Lower leg skin (tissue), 4 donors: ENCODE results near the gene DGUOK. TPM values are rescaled to one million over a fixed set of nuclear protein-coding genes. Genes with fewer than 3 reads are reported as not detected.

Experiments used
- DNase-seq, 2 donors: peaks; one replicate each; pipeline ENCODE4 v3.0.0-alpha.2; 2019; ENCODE audit warnings: low spot score in 2 of 2
- H3K4me3 ChIP-seq: fragments of 200-600 bp; sonication (generic); 2 replicates; pipeline ENCODE4 v1.5.1; 2017; ENCODE audit warnings: mild to moderate bottlenecking, low read depth; ENCODE audit not compliant: poor library complexity, severe bottlenecking
- CTCF ChIP-seq, 3 donors: fragments of 450-650 bp; IDR thresholded peaks; one replicate each; pipeline ENCODE4 v1.5.1; 2016; ENCODE audit warnings: antibody characterized with exemption in 3 of 3, mild to moderate bottlenecking in 3 of 3, moderate library complexity in 2 of 3
- POLR2A ChIP-seq, 2 donors: fragments of 450-650 bp; IDR thresholded peaks; one replicate each; pipeline ENCODE4 v1.6.1; 2016 to 2017; ENCODE audit warnings: antibody characterized with exemption in 2 of 2, mild to moderate bottlenecking in 1 of 2, moderate library complexity in 1 of 2
- WGBS, 2 donors: methylation state at CpG; one replicate each; pipeline ENCODE4 v1.1.5; 2018; 5-methylcytosine and 5-hydroxymethylcytosine counted together
- intact Hi-C: fragments of 100-400 bp; cut with DNase I; formaldehyde crosslinking; loops from one replicate; pipeline ENCODE4 v1.15.0; 2023; ENCODE audit warnings: low total_unique reads
- total RNA-seq, 4 donors: library from RNA; depleted of rRNA; stranded (reverse); fragments of >200 nt; gene quantifications; one replicate each; pipeline ENCODE4 v1.1.0, GENCODE V29; 2016

DGUOK gene
- total RNA-seq, 4 donors from 2014 or later = 34.4 to 73.2 (median 48.0) TPM

- intact Hi-C loops = loop anchor here (1.0 to 10.0 kb wide), 2 partner anchors 47 to 127 kb away; no protein-coding TSS in a partner anchor
- H3K4me3 ChIP-seq = no peak overlapping the region
- peak in 1 of 2 donors; percentile 89 for DNase-seq
- 5% methylated on average over 29 to 31 of the region's 31 CpGs for WGBS, 2 donors
- TF ChIP-seq POLR2A (IDR thresholded peaks at IDR 0.05) (no peak), CTCF (IDR thresholded peaks at IDR 0.05) (no peak)
Observed at GRCh38 chr2:73981081-73982001, 54.7 kb downstream of the DGUOK start.

DNA sequence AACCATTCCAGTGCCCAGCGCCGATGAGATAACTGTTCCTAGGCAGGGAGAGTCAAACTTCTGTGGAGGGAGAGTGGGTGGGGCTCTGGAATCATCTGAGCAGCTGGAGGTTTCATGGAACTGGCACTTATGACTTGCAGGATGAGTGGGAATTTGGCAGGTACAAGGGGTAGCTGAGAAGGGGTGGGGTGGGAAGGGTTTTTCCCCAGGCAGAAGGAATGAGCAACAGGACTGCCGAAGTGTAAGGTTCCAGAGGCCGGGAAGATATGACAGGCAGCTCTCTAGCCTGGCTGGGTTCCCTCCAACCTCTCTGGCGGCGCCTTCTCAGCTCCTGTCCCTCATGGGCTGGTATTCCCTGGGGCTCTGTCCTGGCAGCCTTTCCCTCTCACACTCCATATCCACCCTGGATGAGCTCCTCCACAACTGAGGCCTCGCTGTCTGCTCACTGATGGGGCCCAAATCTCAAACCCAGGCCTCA is 55.5 kb downstream of the DGUOK start:
- peak; percentile 41 to 88 for DNase-seq
- TF ChIP-seq POLR2A (IDR thresholded peaks at IDR 0.05) = no peak
- TF ChIP-seq CTCF (IDR thresholded peaks at IDR 0.05) = no peak
- intact Hi-C loops = loop anchor here (1.0 to 10.0 kb wide), 2 partner anchors 47 to 126 kb away; no protein-coding TSS in a partner anchor
- WGBS, 2 donors = 20 to 37% methylated on average over 7 of the region's 7 CpGs
- H3K4me3 ChIP-seq = no peak overlapping the region

DNA sequence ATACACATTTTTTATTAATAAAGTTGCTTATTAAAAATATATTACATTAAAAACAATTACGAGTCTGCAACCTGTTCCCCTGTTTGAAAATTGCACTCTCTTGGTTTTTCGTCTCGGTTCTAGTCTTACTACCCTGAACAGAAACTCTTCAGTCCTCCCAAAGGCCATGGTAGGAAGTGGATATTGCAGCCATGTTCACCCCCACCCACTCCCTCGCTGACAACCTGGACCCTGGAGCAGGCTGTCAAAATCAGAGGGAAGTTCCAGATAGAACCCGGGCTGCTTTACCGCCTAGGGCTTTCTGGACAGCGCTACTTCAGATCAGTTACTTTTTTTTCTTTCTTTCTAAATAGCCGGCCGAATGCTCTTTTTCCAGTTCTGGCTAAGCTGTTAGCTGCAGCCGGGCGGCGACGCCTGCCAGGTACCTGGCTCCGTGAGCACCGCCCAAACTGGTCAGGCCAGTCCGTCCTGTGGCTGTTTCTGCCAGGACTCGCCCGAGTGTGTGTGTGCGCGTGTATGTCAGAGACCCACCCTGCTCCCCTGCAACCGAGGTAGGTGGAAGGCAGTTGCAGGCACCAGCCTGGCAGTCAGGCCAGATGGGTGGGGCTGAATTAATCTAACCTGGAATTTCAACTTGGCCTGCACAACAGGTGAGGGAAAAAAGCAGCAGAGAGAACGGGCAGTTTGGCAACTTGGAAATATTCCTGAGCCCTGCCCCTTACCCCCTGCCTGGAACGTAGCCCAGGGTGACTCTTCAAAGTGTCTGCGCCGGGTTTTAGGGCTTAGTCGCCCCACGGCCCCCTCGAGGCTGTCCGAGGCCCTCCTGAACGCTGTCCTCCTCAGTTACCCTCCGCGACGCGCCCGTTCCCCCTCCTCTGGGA is 56.9 kb downstream of the DGUOK start:
- TF ChIP-seq POLR2A (IDR thresholded peaks at IDR 0.05) (no peak), CTCF (IDR thresholded peaks at IDR 0.05) (no peak)
- intact Hi-C loops = loop anchor here (10.0 kb wide), 1 partner anchor 49 kb away; no protein-coding TSS in a partner anchor
- 20 to 23% methylated on average over 35 of the region's 35 CpGs for WGBS, 2 donors
- H3K4me3 ChIP-seq = peak overlapping the region; percentile 54
- DNase-seq = peak; percentile 87 to 95

DNA sequence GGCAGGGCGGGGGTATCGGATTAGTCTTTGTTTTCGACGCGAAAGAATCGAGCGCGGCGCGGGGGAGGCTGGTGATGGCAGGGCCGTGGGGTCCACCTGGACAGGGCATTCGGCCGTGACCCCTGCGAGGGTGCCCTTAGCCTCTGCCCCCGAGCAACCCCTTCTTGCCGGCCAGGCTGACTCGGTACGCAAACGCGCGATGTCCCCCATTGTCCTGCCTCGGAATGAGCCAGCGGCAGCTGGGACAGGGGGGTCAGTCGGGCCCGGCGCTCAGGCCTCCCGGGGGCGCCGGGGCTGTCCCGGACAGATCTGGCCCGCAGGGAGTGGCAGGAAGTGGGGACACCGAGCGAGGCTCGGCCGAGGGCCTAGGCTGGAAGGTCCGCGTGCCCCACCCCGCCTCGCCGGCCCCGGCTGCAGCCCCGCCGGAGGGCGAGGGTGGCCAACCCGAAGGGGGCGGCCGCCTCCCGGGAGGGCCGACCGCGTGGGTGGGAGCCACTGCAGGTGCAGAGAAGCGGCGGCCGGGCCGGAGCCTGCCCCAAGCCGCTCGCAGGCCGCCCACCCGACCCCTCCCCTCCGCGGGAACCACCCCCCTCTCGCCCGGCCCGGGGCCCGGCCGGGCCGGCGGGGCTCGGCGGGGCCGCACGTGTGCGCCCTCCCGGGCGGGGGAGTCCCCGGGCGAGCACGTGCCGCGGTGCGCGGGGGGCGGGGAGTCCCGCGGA is 57.7 kb downstream of the DGUOK start, which contains the start of gene TET3:
TET3 (plus strand) TSS at position 708 of the 719 bp plus-strand sequence. CDS start 1,494 bp downstream, outside the sequence.
- no peak for TF ChIP-seq CTCF (IDR thresholded peaks at IDR 0.05)
- TF ChIP-seq POLR2A (IDR thresholded peaks at IDR 0.05) = no peak
- WGBS, 2 donors = 1 to 2% methylated on average over 36 to 45 of the region's 85 CpGs
- intact Hi-C loops = loop anchor here (10.0 kb wide), 1 partner anchor 50 kb away; no protein-coding TSS in a partner anchor
- DNase-seq = peak in 1 of 2 donors; percentile 90
- peak within 1 kb of the TSS; percentile 54 for H3K4me3 ChIP-seq

DNA sequence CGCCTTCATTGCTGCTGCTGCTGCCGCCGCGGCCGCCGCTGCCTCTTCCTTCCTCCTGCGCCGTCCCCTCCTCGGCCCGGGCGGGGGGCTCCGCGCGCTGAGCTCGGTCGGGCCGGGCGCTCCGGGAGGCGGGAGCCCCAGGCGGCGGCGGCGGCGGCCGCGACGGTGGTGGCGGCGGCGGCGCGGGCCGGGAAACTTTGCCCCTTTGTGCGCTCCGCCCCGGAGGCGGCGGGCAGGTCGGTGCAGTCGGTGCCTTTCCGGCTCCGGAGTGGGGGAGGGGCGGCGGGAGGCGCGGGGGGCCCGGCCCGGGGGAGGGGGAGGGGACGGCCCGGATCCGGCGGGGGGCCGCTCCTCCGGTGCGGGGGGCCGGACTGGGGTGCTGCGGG is 58.2 kb downstream of the DGUOK start:
- DNase-seq = peak in 1 of 2 donors; percentile 88
- WGBS, 2 donors = 3% methylated on average over 14 of the region's 58 CpGs; no CpG with 5 or more reads in 1 of the 2 donors
- peak overlapping the region; percentile 54 for H3K4me3 ChIP-seq
- no peak for TF ChIP-seq POLR2A (IDR thresholded peaks at IDR 0.05)
- TF ChIP-seq CTCF (IDR thresholded peaks at IDR 0.05) = no peak
- intact Hi-C loops = loop anchor here (10.0 kb wide), 1 partner anchor 50 kb away; no protein-coding TSS in a partner anchor
